VCaP (cell line): ENCODE results near the gene KCNH4.
A peak's percentile ranks its signal among the peaks of the same experiment; 100 is the strongest.
"Not testable (repeated sequence)": the region's sequence is repeated elsewhere in the genome, so short reads cannot be mapped to it uniquely, and the experiment has no call there.

Experiments
- H3K27ac ChIP-seq: fragments of 450-650 bp; 2 replicates; pipeline ENCODE4 v1.5.1; 2017
- CTCF ChIP-seq: fragments of 450-650 bp; conservative IDR thresholded peaks from 2 replicates; pipeline ENCODE4 v1.5.1; 2017; ENCODE audit warnings: mild to moderate bottlenecking, moderate library complexity

KCNH4 gene

DNA sequence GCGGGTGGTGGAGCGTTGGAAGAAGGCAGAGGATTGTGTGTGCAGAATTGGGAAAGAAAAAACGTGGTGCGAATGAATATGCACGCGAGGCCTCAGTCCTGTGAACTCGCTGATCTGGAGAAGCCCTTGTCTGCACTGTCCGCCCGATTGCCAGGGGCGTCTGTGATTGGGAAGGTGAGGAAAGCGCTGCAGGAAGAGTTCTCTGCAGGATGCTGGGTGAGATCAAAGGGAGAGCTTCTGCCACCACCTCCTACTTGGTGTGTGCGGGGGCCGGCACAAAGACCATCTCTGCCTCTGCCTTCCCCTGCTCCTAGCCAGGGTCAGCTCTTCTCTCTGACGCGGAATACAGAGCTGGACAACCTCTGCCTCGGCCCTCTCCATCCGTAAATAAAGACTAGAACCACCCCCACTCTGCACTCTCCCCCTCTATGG is 25.3 kb downstream of the KCNH4 start:
- TF ChIP-seq CTCF = no peak

GRCh38 chr17:42153919-42154742 is 26.8 kb downstream of the KCNH4 start:
- H3K27ac ChIP-seq = peak overlapping the region; percentile 67; the same call in 1 of the 2 replicates
- TF ChIP-seq CTCF = no peak

More for the DNA sequence above, 25.3 kb downstream of the KCNH4 start:
- peak overlapping the region; percentile 67; the same call in 1 of the 2 replicates for H3K27ac ChIP-seq

DNA sequence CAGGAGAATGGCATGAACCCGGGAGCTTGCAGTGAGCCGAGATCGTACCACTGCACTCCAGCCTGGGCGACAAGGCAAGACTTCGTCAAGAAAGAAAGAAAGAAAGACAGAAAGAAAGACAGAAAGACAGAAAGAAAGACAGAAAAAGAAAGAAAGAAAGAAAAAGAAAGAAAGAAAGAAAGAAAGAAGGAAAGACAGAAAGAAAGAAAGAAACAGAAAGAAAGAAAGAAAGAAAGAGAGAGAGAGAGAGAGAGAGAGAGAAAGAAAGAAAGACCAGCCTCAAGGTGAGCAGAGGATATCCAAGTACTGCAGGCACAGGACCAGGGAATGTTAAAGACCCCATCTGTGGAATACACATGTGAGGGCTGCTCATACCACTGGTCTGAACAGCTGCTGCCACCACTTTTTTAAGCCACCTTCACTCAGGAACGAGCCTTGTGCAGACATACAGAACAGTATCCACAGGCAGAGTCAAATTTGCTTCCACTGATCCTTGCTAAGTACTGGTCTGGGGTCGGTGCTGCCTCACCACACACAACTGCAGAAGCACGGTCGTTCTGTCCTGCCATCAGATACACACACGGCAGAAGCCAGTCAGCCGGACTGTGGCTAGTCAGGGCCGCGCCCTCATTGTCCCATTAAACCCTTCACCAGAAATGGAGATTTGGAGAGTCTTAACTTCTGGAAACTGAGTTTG is 33.9 kb downstream of the KCNH4 start:
- TF ChIP-seq CTCF = no peak
- H3K27ac ChIP-seq = no peak overlapping the region

DNA sequence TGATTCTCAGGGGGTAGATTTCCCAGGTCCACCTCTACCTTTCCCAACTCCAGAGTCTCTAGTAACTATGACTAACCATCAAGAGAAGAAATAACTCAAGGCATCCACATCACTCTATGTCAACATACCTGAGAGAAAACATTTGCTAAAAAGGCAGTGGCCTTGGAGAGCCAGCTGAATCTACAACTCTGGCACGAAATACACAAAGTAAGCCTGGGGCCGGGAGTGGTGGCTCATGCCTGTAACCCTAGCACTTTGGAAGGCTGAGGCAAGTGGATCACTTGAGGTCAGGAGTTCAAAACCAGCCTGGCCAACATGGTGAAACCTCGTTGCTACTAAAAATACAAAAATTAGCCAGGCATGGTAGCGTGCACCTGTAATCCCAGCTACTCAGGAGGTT is 37.8 kb downstream of the KCNH4 start:
- H3K27ac ChIP-seq = not testable (repeated sequence)

- no peak overlapping the region for H3K27ac ChIP-seq
- TF ChIP-seq CTCF = no peak
Measured at GRCh38 chr17:42142371-42142896, 38.5 kb downstream of the KCNH4 start.

DNA sequence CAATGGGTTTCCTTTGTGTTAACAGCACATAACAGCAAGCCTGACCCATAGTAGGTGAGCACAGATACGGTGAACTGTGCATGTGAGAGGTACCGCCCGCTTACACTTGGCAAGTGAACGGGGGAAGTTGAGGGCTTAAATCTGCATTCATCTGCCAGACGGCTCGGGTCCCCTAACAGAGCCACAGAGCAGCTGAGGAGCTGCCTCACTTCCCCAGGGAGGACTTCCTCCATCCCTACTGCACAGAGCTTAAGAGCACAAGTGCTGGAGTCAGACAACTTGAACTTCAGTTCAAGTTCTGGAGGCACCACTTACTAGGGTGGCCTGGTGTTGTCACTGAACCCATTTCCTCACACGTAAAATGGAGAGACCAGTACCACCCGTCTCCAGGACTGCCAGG is 39.6 kb downstream of the KCNH4 start:
- no peak for TF ChIP-seq CTCF
- no peak overlapping the region for H3K27ac ChIP-seq

DNA sequence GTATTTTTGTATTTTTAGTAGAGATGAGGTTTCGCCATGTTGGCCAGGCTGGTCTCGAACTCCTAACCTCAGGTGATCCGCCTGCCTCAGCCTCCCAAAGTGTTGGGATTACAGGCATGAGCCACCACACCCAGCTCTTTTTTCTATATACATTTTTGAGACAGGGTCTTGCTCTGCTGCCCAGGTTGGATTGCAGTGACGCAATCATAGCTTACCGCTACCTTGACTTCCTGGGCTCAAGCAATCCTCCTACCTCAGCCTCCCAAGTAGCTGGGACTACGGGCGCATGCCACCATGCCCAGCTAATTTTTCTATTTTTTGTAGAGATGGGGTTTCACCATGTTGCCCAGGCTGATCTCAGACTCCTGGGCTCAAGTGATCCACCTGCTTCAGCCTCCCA is 40.3 kb downstream of the KCNH4 start:
- not testable (repeated sequence) for H3K27ac ChIP-seq

- no peak for TF ChIP-seq CTCF
- H3K27ac ChIP-seq = no peak overlapping the region
Measured at GRCh38 chr17:42138749-42139492, 42.0 kb downstream of the KCNH4 start.
